ENCODE data around the gene UGGT2.

Gene UGGT2

GRCh38 chr13:95970878-95971277 is 82.3 kb downstream of the UGGT2 start:
- no peaks in the 10 kb centered on the region for H4K20me1 ChIP-seq (ENCODE audit: insufficient read depth, low read length)
- H3K79me2 ChIP-seq (ENCODE audit: insufficient read depth, low read length): no peaks in the 10 kb centered on the region
- H3K4me2 ChIP-seq (ENCODE audit: low read length): no peak overlapping the region
- H3K27ac ChIP-seq (ENCODE audit: low read depth, low read length, poor library complexity, severe bottlenecking): no peak overlapping the region
- no peaks in the 10 kb centered on the region for H3K9me2 ChIP-seq (ENCODE audit: low read depth, low read length)
- no peaks in the 10 kb centered on the region for H3K27me3 ChIP-seq (ENCODE audit: insufficient read depth, low read length)
- no peaks in the 10 kb centered on the region for H3K4me1 ChIP-seq (ENCODE audit: insufficient read depth, low read length, severe bottlenecking)
- no peak overlapping the region for H2AFZ ChIP-seq (ENCODE audit: low read length)
- TF ChIP-seq EZH2 (IDR thresholded peaks at IDR 0.05; ENCODE audit: borderline replicate concordance, low read length): no peak
- TF ChIP-seq, protein P1, sequence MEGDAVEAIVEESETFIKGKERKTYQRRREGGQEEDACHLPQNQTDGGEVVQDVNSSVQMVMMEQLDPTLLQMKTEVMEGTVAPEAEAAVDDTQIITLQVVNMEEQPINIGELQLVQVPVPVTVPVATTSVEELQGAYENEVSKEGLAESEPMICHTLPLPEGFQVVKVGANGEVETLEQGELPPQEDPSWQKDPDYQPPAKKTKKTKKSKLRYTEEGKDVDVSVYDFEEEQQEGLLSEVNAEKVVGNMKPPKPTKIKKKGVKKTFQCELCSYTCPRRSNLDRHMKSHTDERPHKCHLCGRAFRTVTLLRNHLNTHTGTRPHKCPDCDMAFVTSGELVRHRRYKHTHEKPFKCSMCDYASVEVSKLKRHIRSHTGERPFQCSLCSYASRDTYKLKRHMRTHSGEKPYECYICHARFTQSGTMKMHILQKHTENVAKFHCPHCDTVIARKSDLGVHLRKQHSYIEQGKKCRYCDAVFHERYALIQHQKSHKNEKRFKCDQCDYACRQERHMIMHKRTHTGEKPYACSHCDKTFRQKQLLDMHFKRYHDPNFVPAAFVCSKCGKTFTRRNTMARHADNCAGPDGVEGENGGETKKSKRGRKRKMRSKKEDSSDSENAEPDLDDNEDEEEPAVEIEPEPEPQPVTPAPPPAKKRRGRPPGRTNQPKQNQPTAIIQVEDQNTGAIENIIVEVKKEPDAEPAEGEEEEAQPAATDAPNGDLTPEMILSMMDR (IDR thresholded peaks at IDR 0.05; ENCODE audit: low read length): no peak
- no peak overlapping the region for H3K4me3 ChIP-seq (ENCODE audit: low read depth, low read length, poor library complexity, severe bottlenecking)
- no peaks in the 10 kb centered on the region for H3K9me3 ChIP-seq (ENCODE audit: low read length)
- no peak overlapping the region for H3K9ac ChIP-seq (ENCODE audit: low read length)
- H3K36me3 ChIP-seq (ENCODE audit: insufficient read depth, low read length): peaks cover 5% of the 10 kb centered on the region; the same call in 1 of the 2 replicates
- H3F3A ChIP-seq (ENCODE audit: insufficient read depth, low read length): no peaks in the 10 kb centered on the region

- H3K9me3 ChIP-seq (ENCODE audit: low read length): no peaks in the 10 kb centered on the region
- TF ChIP-seq EZH2 (IDR thresholded peaks at IDR 0.05; ENCODE audit: borderline replicate concordance, low read length): no peak
- TF ChIP-seq, protein P1 (IDR thresholded peaks at IDR 0.05; ENCODE audit: low read length): no peak
- no peaks in the 10 kb centered on the region for H3K4me1 ChIP-seq (ENCODE audit: insufficient read depth, low read length, severe bottlenecking)
- H2AFZ ChIP-seq (ENCODE audit: low read length): no peak overlapping the region
- no peak overlapping the region for H3K4me2 ChIP-seq (ENCODE audit: low read length)
- no peak overlapping the region for H3K27ac ChIP-seq (ENCODE audit: low read depth, low read length, poor library complexity, severe bottlenecking)
- peaks cover 5% of the 10 kb centered on the region; the same call in 1 of the 2 replicates for H3K36me3 ChIP-seq (ENCODE audit: insufficient read depth, low read length)
- no peak overlapping the region for H3K4me3 ChIP-seq (ENCODE audit: low read depth, low read length, poor library complexity, severe bottlenecking)
- H3F3A ChIP-seq (ENCODE audit: insufficient read depth, low read length): no peaks in the 10 kb centered on the region
- H3K9ac ChIP-seq (ENCODE audit: low read length): no peak overlapping the region
- no peaks in the 10 kb centered on the region for H3K79me2 ChIP-seq (ENCODE audit: insufficient read depth, low read length)
- no peaks in the 10 kb centered on the region for H3K27me3 ChIP-seq (ENCODE audit: insufficient read depth, low read length)
- no peaks in the 10 kb centered on the region for H4K20me1 ChIP-seq (ENCODE audit: insufficient read depth, low read length)
- no peaks in the 10 kb centered on the region for H3K9me2 ChIP-seq (ENCODE audit: low read depth, low read length)
Observed at GRCh38 chr13:95968906-95969305, 84.3 kb downstream of the UGGT2 start.

- Histone ChIP-seq H3K27me3 (ENCODE audit: insufficient read depth, low read length) (no peaks in the 10 kb centered on the region), H3K4me2 (ENCODE audit: low read length) (no peak overlapping the region), H3K4me3 (ENCODE audit: low read depth, low read length, poor library complexity, severe bottlenecking) (no peak overlapping the region), H3F3A (ENCODE audit: insufficient read depth, low read length) (no peaks in the 10 kb centered on the region), H3K79me2 (ENCODE audit: insufficient read depth, low read length) (no peaks in the 10 kb centered on the region), H3K9ac (ENCODE audit: low read length) (no peak overlapping the region), H3K9me3 (ENCODE audit: low read length) (peaks cover 22% of the 10 kb centered on the region), H3K27ac (ENCODE audit: low read depth, low read length, poor library complexity, severe bottlenecking) (no peak overlapping the region), H3K4me1 (ENCODE audit: insufficient read depth, low read length, severe bottlenecking) (no peaks in the 10 kb centered on the region), H3K36me3 (ENCODE audit: insufficient read depth, low read length) (peaks cover 16% of the 10 kb centered on the region; the same call in 1 of the 2 replicates), H2AFZ (ENCODE audit: low read length) (no peak overlapping the region), H3K9me2 (ENCODE audit: low read depth, low read length) (no peaks in the 10 kb centered on the region), H4K20me1 (ENCODE audit: insufficient read depth, low read length) (no peaks in the 10 kb centered on the region)
- TF ChIP-seq, protein P1 (IDR thresholded peaks at IDR 0.05; ENCODE audit: low read length): no peak
- no peak for TF ChIP-seq EZH2 (IDR thresholded peaks at IDR 0.05; ENCODE audit: borderline replicate concordance, low read length)
Observed at GRCh38 chr13:95957331-95957730, 95.9 kb downstream of the UGGT2 start.

All from OCI-LY1 (cell line).